Fibroblast of pulmonary artery (primary cell): ENCODE results near the gene STK38L.

Experiments used
- DNase-seq: peaks from one replicate; pipeline ENCODE4 v3.0.0-alpha.2; 2010; ENCODE audit warnings: low read depth
- H3K4me3 ChIP-seq: replicated peaks from 2 replicates; pipeline ENCODE4 v1.5.1; 2011; ENCODE audit warnings: low read depth, mild to moderate bottlenecking, control low read depth, low read length, moderate library complexity
- CTCF ChIP-seq: IDR thresholded peaks from 2 replicates; pipeline ENCODE4 v1.5.1; 2011; ENCODE audit warnings: mild to moderate bottlenecking, control low read depth, low read length, inconsistent platforms; ENCODE audit errors: missing control alignments

The STK38L gene

GRCh38 chr12:27351476-27351875, 107.4 kb downstream of the STK38L start:
- no peak overlapping the region for H3K4me3 ChIP-seq
- no peak for TF ChIP-seq CTCF
- no peak for DNase-seq

GRCh38 chr12:27355486-27355885, 111.4 kb downstream of the STK38L start:
- no peak overlapping the region for H3K4me3 ChIP-seq
- no peak for DNase-seq
- TF ChIP-seq CTCF: no peak

GRCh38 chr12:27355979-27356378, 111.9 kb downstream of the STK38L start:
- DNase-seq: no peak
- TF ChIP-seq CTCF: no peak
- no peak overlapping the region for H3K4me3 ChIP-seq

GRCh38 chr12:27359578-27360340, 115.7 kb downstream of the STK38L start:
- DNase-seq: no peak
- H3K4me3 ChIP-seq: no peak overlapping the region
- no peak for TF ChIP-seq CTCF

- no peak for DNase-seq
- H3K4me3 ChIP-seq: no peak overlapping the region
- no peak for TF ChIP-seq CTCF
These were observed 117.3 kb downstream of the STK38L start for GRCh38 chr12:27361372-27361771.

- no peak for TF ChIP-seq CTCF
- no peak for DNase-seq
These were observed 122.5 kb downstream of the STK38L start for GRCh38 chr12:27366621-27367020.

GRCh38 chr12:27367078-27367477, 123.0 kb downstream of the STK38L start:
- TF ChIP-seq CTCF: no peak
- no peak overlapping the region for H3K4me3 ChIP-seq
- no peak for DNase-seq

More at GRCh38 chr12:27366621-27367020, 122.5 kb downstream of the STK38L start:
- H3K4me3 ChIP-seq: no peak overlapping the region
